GM19324 (cell line): Measurements from ENCODE around the gene GPX1.
"Not testable (repeated sequence)": the region's sequence is repeated elsewhere in the genome, so short reads cannot be mapped to it uniquely, and the experiment has no call there.

Experiments used
- ATAC-seq: cut with Tn5 transposase; IDR thresholded peaks from one replicate; pipeline ENCODE4 v1.9.1; 2021; ENCODE audit warnings: mild to moderate bottlenecking, moderate library complexity; ENCODE audit not compliant: unreplicated experiment, low FRiP score

The GPX1 gene

DNA sequence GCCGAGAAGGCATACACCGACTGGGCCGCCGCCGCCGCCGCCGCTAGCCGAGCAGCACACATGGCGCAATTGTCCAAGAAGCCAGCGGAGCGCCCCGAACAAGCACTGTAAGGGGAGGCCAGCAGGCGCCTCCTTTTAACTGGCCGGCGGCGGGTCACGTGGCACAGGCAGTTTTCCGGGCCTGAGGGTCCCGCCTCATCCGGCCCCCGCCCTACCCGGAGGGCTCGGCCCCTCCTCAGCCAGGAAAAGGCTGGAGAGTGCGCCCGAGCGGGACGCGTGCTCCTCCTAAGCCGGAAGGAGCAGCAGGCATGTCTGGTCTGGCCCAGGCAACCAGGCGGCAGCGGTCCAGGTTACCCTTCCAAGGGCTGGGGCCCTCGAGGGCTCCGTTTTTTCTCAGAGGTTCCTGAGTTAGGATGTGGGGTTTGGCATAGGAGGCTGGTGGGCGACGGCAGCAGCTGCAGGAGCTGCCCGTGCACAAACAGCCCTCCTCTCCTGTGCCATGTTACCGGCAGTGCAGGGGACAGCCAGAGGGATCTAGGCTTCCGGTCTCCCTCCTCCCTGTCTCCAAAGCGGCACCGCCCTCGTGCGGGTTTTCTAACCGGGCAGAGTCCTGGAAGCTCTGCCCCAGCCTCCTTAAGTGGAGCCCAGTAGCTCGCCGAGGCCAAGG is at the start of gene GPX1:
GPX1 (minus strand) TSS at position 137 of the 667 bp plus-strand sequence; CDS start at position 62, 75 bp downstream.
- peak; percentile 94 for ATAC-seq

DNA sequence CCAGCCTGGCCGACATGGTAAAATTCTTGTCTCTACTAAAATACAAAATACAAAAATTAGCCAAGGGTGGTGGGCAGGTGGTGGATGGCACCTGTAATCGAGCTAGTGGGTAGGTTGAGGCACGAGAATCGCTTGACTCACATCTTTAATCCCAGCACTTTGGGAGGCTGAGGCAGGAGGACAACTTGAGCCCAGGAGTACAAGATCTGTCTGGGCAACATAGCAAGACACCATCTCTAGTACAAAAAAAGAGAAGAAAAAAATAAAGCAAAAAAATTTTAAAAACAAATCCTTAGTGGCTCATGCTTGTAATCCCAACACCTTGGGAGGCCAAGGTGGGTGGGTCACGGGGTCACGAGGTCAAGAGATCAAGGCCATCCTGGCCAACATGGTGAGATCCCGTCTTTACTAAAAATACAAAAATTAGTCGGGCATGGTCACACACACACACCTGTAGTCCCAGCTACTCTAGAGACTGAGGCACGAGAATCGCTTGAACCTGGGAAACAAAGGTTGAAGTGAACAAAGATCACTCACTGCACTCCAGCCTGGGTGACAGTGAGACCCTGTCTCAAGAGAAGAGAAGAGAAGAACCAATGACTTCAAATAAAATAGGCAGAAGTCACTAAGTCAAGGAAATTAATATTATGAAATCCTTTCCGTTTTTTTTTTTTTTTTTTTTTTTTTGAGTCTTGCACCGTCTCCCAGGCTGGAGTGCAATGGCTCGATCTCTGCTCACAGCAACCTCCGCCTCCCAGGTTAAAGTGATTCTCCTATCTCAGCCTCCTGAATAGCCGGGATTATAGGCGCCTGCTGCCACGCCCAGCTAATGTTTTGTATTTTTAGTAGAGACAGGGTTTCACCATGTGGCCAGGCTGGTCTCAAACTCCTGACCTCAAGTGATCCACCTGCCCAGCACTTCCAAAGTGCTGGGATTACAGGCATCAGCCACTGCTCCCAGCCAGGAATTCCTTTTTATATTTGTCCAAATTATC is 48.7 kb upstream of the GPX1 start:
- no peak for ATAC-seq

DNA sequence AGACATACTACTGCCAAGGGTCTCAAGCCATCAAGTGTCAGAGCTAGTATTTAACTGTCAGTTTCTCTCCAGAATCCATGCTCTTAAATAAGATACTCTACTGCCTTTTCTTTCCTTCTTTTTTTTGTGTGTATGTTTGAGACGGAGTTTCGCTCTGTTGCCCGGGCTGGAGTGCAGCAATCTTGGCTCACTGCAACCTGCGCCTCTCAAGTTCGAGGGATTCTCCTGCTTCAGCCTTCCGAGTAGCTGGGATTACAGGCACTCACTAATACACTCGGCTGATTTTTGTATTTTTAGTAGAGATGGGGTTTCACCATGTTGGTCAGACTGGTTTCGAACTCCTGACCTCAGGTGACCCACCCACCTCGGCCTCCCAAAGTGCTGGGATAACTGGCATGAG is 47.4 kb upstream of the GPX1 start:
- not testable (repeated sequence) for ATAC-seq

DNA sequence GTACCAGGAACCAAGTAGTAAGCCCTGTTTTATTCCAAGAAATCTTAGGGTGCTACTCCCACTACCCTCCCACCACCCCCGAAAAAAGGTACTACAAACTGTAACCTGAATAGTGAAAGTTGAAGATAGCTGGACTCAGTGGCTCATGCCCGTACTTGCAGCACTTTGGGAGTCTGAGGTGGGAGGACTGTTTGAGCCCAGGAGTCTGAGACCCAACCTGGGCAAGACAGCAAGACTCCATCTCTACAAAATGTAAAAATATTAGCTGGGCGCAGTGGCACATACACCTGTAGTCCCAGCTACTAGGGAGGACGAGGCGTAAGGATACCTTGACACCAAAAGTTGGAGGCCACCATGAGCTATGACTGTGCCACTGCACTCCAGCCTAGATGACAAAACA is 45.7 kb upstream of the GPX1 start:
- no peak for ATAC-seq

DNA sequence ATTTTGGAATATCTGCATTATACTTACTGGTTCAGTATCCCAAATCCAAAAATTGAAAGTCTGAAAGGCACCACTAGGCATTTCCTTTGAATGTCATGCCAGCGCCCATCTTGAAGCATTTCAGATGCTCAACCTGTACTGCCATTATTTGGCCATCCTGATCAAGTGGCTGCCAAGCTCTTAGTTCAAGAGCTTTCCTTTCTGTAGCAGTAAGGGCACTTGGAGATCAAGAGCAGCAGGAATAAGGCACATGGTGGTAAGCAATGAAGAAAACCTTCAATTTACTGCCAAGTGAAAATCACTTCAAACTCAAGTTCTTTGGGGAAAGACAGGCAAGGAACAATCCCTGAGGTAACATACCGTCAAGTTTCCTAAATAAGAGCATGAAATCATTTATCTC is 43.6 kb upstream of the GPX1 start:
- no peak for ATAC-seq

DNA sequence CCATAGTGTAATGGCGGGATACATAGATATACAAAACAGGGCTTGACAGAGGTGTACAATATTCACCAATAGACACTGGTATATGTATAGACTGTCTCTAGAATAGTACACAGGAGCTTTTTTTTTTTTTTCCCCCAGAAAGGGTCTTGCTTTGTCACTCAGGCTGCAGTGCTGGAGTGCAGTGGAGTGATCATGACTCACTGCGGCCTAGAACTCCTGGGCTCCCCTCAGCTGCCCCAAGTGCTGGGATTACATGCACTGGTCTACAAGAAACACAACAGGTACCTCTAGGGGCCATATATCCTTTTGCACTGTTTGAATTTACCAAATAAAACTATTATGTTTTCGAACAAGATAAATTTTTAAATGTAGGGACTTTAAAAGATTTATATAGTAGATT is 41.3 kb upstream of the GPX1 start:
- no peak for ATAC-seq

DNA sequence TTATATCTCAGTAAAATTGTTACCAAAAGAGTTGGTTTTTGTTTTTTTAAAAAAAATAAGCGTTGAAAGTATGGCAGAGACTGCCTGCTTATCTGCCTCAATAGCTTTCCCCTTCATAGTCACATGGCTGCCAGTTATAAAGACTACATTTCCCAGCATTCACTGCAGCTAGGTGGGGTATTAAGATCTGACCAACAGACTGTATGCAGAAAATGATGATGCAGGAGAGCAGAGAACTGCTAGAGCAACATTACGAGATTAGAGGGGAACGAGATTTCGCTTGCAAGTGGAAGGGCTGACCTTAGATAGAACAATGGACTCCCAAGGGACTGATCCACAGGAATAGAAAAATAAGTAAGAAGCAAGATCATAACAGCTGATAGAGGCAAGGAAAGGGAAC is 39.3 kb upstream of the GPX1 start:
- ATAC-seq: no peak

DNA sequence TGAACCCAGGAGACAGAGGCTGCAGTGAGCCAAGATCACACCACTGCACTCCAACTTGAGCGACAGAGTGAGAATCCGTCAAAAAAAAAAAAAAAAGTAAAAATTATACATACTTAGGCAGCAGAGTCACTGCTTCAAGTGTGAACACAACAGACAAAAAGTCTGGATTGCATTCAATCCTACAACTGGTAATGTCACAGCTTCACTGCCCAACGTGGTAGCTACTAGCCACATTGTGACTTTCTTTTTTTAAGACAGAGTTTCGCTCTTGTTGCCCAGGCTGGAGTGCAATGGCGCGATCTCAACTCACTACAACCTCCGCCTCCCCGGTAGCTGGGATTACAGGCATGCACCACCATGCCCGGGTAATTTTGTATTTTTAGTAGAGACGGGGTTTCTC is 33.2 kb upstream of the GPX1 start:
- ATAC-seq: not testable (repeated sequence)

DNA sequence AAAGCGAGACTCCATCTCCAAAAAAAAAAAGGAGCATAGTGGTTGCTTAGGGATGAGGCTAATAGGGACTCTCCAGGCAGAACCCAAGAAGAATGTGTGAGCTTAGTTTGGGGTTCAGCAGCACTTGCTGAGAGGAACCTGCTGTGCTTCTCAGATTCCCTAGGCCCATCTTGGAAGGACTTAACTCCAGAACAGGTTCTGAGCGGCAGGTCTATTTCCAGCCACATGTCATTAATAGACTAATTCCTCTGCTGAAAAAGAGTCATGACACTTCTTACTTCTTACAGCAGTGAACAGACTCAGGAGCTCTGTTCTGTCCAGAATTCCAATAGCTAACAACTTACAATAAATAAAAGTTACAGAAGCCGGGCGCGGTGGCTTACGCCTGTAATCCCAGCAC is 31.1 kb upstream of the GPX1 start:
- no peak for ATAC-seq

DNA sequence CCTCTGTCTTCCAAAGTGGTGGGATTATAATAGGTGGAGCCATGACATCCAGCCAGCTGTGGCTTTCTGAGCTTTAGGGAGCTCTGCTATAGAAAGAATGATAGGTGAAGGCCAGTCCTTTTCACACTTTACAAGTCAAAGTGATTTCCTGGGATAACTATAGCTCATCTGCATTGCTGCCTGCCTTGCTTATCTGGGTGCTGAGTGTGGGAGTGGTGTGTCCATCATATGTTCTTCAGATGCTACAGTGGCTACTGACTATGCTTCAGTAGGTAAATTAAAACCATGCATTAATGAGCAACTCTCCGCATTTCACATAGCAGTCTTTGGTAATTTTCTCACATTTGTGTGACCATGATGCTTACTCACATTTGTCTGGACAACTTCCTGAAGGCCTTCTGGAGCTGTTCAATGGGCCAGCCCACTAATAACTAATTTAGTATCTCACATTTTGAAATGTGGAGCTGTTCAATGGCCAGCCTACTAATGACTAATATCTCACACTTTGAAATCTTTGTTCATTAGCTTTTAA is 30.2 kb upstream of the GPX1 start:
- ATAC-seq: no peak

DNA sequence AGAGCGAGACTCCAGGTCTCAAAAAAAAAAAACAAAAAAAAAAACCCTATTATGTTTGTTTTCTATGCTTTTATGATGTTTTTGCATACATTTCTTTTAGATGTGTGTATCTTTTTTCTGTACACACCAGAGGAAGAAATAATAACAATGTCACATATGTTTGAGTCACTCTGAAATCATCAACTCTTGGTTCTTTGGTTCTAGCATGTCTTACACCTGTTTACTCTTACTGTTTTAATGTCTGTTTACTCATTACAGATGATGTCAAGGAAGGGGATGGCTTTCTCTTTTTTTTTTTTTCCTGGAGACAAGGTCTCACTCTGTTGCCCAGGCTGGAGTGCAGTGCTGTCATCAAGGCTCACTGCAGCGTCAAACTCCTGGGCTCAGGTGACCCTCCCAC is 29.6 kb upstream of the GPX1 start:
- no peak for ATAC-seq

DNA sequence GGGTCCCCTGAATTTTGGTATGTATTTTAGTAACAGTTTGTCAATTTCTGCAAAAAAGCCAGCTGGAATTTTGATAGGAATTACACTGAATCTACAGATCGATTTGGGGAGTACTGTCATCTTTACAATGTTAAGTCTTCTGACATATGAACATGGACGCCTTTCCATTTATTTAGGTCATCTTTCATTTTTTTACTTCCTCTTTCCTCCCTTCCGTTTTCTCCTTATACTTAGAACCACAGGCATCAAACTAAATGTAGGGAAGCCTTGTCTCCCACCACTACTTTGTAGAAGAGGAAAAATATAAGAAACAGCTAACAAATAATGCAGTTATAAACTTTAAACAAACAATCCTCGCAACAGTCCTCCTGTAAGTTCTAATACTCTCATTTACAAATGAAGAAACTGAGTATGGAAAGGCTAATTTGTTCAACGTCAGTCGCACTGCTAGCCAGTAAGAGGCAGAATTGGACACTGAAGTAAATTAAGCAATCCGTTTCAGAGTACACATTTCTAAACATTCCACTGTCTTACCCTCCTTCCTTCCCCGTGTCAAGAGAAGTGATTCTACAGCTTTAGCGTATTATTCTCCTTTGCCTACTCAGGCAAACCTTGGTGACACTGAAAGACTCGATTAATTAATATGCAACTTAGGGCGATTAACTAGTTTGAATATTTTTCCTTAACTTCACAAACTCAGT is 28.1 kb upstream of the GPX1 start:
- ATAC-seq: no peak

DNA sequence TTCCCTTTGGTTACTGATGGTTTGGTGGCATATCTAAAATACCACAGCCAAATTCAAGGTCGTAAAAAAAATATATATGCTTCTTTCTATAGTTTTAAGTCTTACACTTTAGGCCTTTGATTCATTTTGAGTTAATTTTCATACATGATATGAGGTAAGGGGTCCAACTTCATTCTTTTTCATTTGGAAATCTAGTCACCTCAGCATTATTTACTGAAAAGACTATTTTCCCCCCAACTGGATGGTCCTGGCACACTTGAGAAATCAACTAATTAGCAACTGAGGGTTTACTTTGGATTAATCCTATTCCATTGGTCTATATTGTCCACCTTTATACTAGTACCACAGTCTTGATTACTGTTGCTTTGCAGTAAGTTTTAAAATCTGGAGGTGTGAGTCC is 27.5 kb upstream of the GPX1 start:
- no peak for ATAC-seq

DNA sequence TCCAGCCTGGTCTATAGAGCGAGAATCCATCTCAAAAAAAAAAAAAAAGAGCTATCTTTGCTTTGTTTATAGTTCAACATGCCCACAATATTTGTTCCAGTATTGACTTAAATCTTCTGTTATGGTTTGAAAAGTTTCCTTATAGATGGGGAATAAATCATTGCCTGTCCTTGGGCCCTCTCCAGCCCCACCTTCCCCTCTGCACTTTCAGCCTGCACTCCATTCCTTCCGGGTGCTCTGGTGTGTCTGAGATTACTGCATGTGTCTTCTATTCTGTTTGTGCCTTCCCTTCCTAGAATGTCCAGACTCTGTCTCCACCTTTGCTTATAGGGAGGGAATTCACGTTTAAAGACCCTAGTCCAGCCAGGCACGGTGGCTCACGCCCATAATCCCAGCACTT is 25.2 kb upstream of the GPX1 start:
- ATAC-seq: no peak

DNA sequence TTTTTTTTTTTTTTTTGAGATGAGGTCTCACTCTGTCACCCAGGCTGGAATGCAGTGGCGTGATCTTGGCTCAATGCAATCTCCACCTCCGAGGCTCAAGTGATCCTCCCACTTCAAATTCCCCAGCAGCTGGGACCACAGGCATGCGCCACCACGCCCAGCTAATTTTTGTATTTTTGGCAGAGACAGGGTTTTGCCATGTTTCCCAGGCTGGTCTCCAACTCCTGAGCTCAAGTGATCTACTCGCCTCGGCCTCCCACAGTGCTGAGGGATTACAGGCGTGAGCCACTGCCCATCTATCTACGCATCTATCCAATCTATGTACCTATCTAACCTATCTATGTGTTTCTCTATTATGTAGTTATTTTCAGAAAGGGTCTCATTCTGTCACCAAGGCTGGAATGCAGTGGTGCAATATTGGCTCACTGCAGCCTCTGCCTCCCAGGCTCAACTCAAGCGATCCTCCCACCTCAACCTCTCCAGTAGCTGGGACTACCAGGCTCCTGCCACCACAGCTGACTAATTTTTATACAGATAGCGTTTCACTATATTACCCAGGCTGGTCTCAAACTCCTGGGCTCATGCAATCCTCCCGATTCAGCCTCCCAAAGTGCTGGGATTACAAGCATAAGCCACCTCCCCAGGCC is 20.2 kb upstream of the GPX1 start:
- no peak for ATAC-seq

DNA sequence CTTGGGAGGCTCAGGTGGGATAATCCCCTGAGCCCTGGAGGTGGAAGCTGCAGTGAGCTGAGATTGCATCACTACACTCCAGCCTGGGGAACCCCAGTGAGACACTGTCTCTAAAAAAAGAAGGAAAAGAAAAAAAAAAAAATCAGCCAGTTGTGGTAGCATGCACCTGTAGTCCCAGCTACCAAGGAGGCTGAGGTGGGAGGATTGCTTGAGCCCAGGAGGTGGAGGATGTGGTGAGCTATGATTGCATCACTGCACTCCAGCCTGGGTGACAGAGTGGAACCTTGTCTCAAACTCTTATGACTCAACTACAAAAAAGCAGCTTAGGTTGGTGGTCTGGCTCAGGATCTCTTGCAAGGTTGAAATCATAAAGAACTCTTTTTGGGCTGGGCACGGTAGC is 19.3 kb upstream of the GPX1 start:
- no peak for ATAC-seq

DNA sequence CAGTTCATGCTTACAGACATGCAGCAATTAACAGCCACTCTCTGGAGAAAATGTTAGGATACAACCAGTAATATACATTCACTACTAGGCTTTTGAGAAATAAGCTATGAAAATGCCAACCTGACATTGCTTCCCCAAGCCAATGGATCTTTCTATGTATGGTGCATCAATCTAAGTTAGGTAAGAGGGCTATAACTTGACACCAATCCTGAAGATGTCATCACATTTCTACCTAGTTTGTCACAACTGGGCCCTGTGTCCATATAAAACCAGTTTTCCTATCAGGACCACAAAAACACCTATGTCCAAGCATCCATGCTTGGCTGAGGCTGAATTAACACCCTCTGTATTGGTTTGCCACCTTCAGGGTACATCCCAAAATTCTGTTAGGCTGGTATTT is 13.8 kb upstream of the GPX1 start:
- no peak for ATAC-seq

DNA sequence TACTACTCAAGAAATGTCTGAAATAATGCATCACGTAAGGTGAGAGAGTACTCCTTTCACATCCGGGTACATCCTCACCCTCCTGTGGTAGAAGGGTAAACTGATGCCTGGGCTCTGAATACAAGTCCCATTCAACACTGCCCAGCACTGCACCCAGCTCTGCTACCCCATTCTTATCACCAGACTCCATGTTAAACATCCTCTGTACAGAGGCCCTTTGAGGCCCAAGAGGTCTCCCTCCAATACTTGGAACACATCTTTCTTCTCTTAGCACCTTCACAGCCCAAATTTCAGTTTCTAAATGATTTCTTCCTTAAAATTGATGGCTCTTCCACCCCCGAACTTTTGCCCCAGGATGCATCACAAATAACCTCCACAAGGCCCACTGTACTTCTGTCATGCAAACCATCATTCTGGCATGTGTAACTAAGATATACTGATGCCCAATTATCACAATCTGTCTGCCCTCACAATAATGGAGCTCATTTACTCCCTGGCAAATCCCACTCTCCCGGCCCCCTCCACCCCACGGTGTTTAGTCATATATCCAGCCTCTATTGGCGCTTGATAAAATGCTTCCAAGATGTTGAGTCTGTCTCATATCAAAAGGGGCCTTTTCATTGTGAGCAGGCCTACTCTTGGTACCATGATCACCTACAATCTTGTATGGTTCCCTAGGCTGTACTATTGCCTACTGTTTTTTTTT is 12.6 kb upstream of the GPX1 start:
- ATAC-seq: no peak

DNA sequence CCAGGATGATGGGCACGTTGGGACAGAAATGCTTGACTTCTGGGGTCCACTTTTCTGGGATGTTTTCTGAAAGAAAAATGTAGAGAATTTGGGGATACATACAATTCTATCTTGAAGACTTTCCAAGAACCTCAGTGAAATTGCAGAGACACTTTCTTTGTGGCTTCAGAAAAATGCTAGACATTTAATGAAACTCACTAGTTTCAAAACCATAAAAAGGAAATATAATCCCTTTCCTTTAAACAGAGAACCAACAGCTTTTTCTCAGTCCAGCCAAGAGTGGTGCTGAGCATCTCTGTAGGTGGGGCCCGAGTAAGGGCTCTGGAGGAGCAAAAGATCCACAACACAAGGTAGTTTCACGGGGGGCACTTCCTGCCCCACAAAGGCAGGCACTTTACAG is 4.4 kb upstream of the GPX1 start:
- no peak for ATAC-seq

DNA sequence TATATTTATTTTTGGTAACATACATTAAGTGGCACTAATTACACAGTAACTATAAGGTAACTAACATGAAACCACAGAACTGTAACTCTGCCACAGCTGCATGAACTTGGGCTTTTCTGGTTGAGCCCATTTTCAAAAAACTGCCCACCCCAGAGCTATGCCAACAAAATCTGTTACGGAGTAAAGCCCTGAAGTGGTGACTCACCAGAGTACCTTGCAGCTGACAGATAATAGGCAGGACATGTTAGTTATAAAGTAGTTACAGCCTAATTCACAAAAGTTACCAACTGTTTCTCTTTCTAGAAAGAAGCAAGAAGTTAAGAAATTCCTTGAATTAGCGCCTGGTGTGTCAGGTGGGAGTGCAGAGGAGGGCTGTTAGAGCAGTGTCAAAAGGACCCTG is 1.5 kb upstream of the GPX1 start:
- ATAC-seq: no peak
